Measurements from ENCODE around the gene TNRC6B.

DNA sequence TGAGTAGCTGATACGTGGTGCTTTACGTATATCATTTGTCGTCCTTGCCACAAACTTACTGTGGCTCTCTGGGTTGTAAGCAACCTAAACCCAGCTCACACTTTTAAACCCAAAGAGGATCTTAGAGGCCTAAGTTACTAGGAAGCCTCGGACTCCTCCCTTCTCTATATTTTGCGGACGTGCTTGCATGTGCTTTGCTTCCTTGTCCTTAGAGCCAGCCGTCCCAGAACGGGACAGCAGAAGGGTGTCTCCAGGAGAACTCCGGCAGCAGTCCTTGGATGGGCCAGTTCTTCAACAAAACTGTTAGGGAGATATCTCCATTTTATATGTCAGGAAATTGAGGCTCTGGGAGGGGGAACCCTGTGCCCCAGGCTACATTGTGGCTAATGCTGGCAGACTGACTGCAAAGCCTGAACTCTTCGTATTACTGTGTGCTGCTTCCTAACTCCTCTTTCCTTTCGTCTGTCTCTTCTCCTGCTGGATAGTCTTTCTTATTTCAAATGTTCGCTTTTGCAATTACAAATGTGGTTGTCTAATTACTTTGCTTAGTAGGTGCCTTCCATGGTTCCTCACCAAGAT is 33.8 kb downstream of the TNRC6B start:
- TF ChIP-seq SUZ12 (IDR thresholded peaks at IDR 0.05; ENCODE audit: extremely low read depth, insufficient read depth, insufficient read length) (no peak), YY1 (IDR thresholded peaks at IDR 0.05; ENCODE audit: insufficient read depth, insufficient read length) (no peak)
